GM10248 (cell line): ENCODE results near the gene TUBB1.

Source experiments
- CTCF ChIA-PET: fragments of 300-600 bp; sonication (Branson Sonifier 250); formaldehyde crosslinking; extraction: SDS; loops from one replicate; lab custom pipeline; 2021; ENCODE audit warnings: antibody characterized with exemption; lab: Yijun Ruan, JAX
- POLR2A ChIA-PET: fragments of 350-650 bp; sonication (Branson Sonifier 250); formaldehyde crosslinking; extraction: SDS; loops from one replicate; lab custom pipeline; 2020; ENCODE audit warnings: antibody characterized with exemption; lab: Yijun Ruan, JAX
- DNase-seq: peaks from one replicate; pipeline ENCODE4 v3.0.0; 2012; ENCODE audit errors: extremely low spot score
- TF ChIP-seq, protein P1 (sequence below): IDR thresholded peaks from 2 replicates; pipeline ENCODE4 v1.5.1; 2012; ENCODE audit warnings: mild to moderate bottlenecking, low read depth; ENCODE audit errors: extremely low read depth, missing control alignments, control extremely low read depth

The TUBB1 gene

DNA sequence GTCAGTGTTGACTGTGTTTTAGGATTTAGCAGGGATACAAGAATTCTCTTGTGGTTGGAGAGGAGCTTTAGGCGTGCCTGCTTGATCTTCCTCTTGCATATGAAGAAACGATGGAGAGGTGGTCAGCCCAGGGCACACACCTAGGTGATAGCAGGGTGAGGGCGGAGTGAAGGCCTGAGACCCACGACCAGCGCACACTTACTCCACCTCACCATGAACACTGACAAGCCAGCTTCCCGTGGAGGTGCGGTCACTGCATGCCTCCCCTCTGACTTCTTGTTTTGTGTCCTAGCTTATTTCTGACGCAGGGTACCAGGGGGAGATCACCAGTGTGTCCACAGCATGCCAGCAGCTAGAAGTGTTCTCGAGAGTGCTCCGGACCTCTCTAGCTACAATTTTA, 30.0 kb upstream of the TUBB1 start:
- ChIA-PET POLR2A (no interaction called here), CTCF (no interaction called here)
- DNase-seq = no peak
- TF ChIP-seq, protein P1, sequence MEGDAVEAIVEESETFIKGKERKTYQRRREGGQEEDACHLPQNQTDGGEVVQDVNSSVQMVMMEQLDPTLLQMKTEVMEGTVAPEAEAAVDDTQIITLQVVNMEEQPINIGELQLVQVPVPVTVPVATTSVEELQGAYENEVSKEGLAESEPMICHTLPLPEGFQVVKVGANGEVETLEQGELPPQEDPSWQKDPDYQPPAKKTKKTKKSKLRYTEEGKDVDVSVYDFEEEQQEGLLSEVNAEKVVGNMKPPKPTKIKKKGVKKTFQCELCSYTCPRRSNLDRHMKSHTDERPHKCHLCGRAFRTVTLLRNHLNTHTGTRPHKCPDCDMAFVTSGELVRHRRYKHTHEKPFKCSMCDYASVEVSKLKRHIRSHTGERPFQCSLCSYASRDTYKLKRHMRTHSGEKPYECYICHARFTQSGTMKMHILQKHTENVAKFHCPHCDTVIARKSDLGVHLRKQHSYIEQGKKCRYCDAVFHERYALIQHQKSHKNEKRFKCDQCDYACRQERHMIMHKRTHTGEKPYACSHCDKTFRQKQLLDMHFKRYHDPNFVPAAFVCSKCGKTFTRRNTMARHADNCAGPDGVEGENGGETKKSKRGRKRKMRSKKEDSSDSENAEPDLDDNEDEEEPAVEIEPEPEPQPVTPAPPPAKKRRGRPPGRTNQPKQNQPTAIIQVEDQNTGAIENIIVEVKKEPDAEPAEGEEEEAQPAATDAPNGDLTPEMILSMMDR = no peak

DNA sequence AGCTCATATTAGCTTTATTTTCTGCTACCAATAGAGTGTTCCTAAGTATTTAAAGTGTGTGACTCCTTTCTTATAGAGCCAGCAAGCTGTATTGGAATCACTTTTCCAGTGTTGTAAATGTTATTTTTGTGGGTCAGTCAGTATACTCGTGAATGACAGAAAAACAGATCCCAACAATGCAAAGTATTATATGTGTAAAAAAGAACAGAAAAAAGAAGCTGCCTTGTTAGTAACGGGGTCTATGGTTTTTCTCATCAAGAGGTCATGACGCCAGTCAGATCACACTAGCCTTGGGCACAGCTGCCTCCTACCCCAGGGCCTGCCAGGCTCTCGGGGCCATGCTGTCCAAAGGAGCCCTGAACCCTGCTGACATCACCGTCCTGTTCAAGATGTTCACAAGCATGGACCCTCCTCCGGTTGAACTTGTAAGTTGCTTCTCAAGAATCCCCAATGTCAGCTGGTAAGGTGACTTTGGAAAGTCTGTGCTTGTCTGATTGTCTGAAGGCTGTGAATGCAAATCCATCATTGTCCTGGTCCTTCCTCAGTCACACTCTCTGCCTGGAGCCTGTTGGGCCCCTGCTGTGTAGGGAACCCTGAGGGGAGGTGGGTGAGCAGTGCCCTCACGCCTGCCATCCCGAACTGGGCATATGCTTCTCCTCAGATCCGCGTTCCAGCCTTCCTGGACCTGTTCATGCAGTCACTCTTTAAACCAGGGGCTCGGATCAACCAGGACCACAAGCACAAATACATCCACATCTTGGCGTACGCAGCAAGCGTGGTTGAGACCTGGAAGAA, 28.4 kb upstream of the TUBB1 start:
- DNase-seq = no peak
- CTCF ChIA-PET = interaction anchor here (0.8 to 1.4 kb wide), 4 partner anchors 8 to 65 kb away, joined by 3 to 5 read pairs (median 4); no protein-coding TSS in a partner anchor
- POLR2A ChIA-PET = interaction anchor here (0.6 to 1.3 kb wide), 2 partner anchors 10 to 585 kb away, joined by 4 to 5 read pairs; no protein-coding TSS in a partner anchor
- TF ChIP-seq, protein P1 = no peak

DNA sequence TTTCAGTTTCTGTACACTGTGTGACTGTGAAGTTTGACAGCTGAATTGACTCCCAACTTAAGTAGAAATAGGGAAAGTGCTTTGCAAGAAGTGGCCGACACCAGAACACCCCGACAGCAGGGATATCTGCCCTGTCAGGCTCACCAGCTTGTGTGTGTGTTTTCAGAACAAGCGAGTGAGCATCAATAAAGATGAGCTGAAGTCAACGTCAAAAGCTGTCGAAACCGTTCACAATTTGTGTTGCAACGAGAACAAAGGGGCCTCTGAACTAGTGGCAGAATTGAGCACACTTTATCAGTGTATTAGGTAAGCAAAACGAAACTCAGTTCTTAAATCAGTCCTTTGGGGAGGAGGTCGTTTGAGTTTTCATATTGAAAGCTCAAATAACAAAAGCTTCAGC, 27.5 kb upstream of the TUBB1 start:
- ChIA-PET POLR2A (interaction anchor here (0.6 to 1.3 kb wide), 2 partner anchors 9 to 586 kb away, joined by 4 to 5 read pairs; no protein-coding TSS in a partner anchor), CTCF (interaction anchor here (1.2 kb wide), 1 partner anchor 9 kb away, joined by 5 read pairs; no protein-coding TSS in a partner anchor)
- no peak for DNase-seq
- TF ChIP-seq, protein P1 = no peak

DNA sequence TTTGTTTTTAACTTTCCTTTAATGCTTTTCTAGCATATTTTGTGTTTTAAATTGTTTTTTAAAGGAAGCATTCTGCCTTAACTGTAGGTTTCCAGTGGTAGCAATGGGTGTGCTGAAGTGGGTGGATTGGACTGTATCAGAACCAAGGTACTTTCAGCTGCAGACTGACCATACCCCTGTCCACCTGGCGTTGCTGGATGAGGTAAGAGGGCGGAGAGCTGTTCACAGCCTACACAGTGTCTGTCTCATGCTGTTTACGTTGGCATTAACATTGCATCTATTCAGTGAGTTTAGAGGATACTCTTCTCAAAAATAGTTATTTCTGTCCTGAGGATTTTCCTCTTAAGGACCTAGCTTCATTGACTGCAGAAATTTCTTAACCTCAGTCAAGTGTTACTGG, 26.3 kb upstream of the TUBB1 start:
- no peak for DNase-seq
- TF ChIP-seq, protein P1 = no peak
- ChIA-PET POLR2A (interaction anchor here (0.6 to 1.1 kb wide), 5 partner anchors 11 to 103 kb away, joined by 3 to 6 read pairs (median 4); partner anchors contain the start of gene NELFCD), CTCF (interaction anchor here (0.8 to 1.6 kb wide), 3 partner anchors 11 to 123 kb away, joined by 3 to 8 read pairs (median 3); partner anchors contain the start of gene NELFCD)

DNA sequence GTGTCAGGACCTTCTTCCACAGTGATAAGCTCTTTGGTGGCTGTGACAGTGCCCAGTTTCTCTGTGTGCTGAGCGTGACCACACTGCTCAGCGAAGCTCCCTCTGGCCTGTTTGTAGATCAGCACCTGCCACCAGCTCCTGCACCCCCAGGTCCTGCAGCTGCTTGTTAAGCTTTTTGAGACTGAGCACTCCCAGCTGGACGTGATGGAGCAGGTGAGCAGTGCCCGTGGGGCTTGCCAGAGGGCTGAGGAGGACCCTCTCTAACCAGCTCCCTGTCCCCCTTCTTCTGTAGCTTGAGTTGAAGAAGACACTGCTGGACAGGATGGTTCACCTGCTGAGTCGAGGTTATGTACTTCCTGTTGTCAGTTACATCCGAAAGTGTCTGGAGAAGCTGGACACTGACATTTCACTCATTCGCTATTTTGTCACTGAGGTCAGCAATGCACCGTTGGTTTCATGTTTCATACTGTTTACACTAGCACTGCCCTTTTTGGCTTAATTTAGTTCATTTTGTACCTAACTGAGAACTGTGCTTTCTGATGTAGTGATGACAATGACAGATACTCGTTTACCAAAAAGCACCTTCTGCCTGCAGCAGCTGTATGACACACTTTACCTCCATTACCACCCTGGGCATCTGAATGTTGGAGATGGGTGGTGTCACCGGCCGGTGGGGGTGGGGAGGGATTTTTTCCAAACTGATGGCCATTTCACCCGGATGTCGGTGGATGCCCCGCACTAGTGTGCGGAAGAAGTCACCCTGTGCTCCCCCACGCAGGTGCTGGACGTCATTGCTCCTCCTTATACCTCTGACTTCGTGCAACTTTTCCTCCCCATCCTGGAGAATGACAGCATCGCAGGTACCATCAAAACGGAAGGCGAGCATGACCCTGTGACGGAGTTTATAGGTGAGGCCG, 25.6 kb upstream of the TUBB1 start:
- TF ChIP-seq, protein P1 = no peak
- ChIA-PET CTCF (interaction anchor here (0.8 to 1.6 kb wide), 3 partner anchors 12 to 123 kb away, joined by 3 to 8 read pairs (median 3); partner anchors contain the start of gene NELFCD), POLR2A (interaction anchor here (0.6 to 1.1 kb wide), 6 partner anchors 10 to 177 kb away, joined by 3 to 6 read pairs (median 3); partner anchors contain the start of gene NELFCD)
- no peak for DNase-seq
